GM23338 (cell line): ENCODE data around the gene DACH1. TPM values are rescaled to one million over a fixed set of nuclear protein-coding genes. Genes with fewer than 3 reads are reported as not detected.

Experiments
- ATAC-seq: fragments of 200-7000 bp; cut with Tn5 transposase; 3 replicates; pipeline ENCODE4 v1.9.1; 2020
- DNase-seq: peaks from one replicate; pipeline ENCODE4 v3.0.0-alpha.2; 2015; ENCODE audit warnings: low spot score
- H2AFZ ChIP-seq: fragments of 200-600 bp; sonication (generic); 2 replicates; pipeline ENCODE4 v1.8.0; 2016; ENCODE audit warnings: antibody characterized with exemption, mild to moderate bottlenecking, moderate library complexity
- H3F3A ChIP-seq: fragments of 200-600 bp; sonication (generic); replicated peaks from 2 replicates; pipeline ENCODE4 v1.8.0; 2017; ENCODE audit warnings: antibody characterized with exemption, mixed run types, low read depth
- H3K27ac ChIP-seq: fragments of 200-600 bp; sonication (generic); 2 replicates; pipeline ENCODE4 v1.6.1; 2016; ENCODE audit warnings: low read depth
- H3K27me3 ChIP-seq: fragments of 200-600 bp; sonication (generic); 2 replicates; pipeline ENCODE4 v1.8.0; 2016; ENCODE audit warnings: mild to moderate bottlenecking, mixed run types, moderate library complexity; ENCODE audit not compliant: insufficient read depth
- H3K36me3 ChIP-seq: fragments of 200-600 bp; sonication (generic); 2 replicates; pipeline ENCODE4 v1.8.0; 2016; ENCODE audit warnings: mild to moderate bottlenecking; ENCODE audit not compliant: insufficient read depth
- H3K4me1 ChIP-seq: fragments of 200-600 bp; sonication (generic); 2 replicates; pipeline ENCODE4 v1.8.0; 2016; ENCODE audit warnings: mild to moderate bottlenecking, moderate library complexity; ENCODE audit not compliant: insufficient read depth
- H3K4me2 ChIP-seq: fragments of 200-600 bp; sonication (generic); 2 replicates; pipeline ENCODE4 v1.7.1; 2017; ENCODE audit warnings: mixed run types
- H3K4me3 ChIP-seq: fragments of 200-600 bp; sonication (generic); 2 replicates; pipeline ENCODE4 v1.6.1; 2016; ENCODE audit warnings: mixed run types
- H3K79me2 ChIP-seq: fragments of 200-600 bp; sonication (generic); replicated peaks from 2 replicates; pipeline ENCODE4 v1.8.0; 2017; ENCODE audit warnings: mild to moderate bottlenecking; ENCODE audit not compliant: insufficient read depth
- H3K9me2 ChIP-seq: fragments of 200-600 bp; sonication (generic); 2 replicates; pipeline ENCODE4 v1.8.0; 2017; ENCODE audit not compliant: insufficient read depth
- H4K20me1 ChIP-seq: fragments of 200-600 bp; sonication (generic); replicated peaks from 2 replicates; pipeline ENCODE4 v1.8.0; 2017; ENCODE audit warnings: mild to moderate bottlenecking; ENCODE audit not compliant: insufficient read depth
- H3K27ac Mint-ChIP-seq: 2 replicates; pipeline ENCODE4 v1.8.0; 2020; ENCODE audit warnings: inconsistent platforms, mild to moderate bottlenecking, moderate library complexity, mixed read lengths
- H3K27me3 Mint-ChIP-seq: 3 replicates; pipeline ENCODE4 v1.8.0; 2022; ENCODE audit warnings: low read depth, mild to moderate bottlenecking, moderate library complexity, mixed read lengths, inconsistent platforms; ENCODE audit not compliant: insufficient read depth, poor library complexity
- H3K36me3 Mint-ChIP-seq: 3 replicates; pipeline ENCODE4 v1.8.0; 2021; ENCODE audit warnings: low read depth, mild to moderate bottlenecking, inconsistent platforms, moderate library complexity, mixed read lengths
- H3K4me1 Mint-ChIP-seq: 3 replicates; pipeline ENCODE4 v1.8.0; 2020; ENCODE audit warnings: mild to moderate bottlenecking, inconsistent platforms, mixed read lengths
- H3K4me3 Mint-ChIP-seq: 3 replicates; pipeline ENCODE4 v1.8.0; 2021; ENCODE audit warnings: moderate library complexity, mild to moderate bottlenecking, inconsistent platforms, mixed read lengths
- H3K9me3 Mint-ChIP-seq: 3 replicates; pipeline ENCODE4 v1.8.0; 2020; ENCODE audit warnings: moderate library complexity, mild to moderate bottlenecking, inconsistent platforms, mixed read lengths
- CREB1 ChIP-seq: fragments of 250-450 bp; sonication (Bioruptor Pico); IDR thresholded peaks from 2 replicates; pipeline ENCODE4 v1.5.0; 2020; ENCODE audit warnings: low read depth, mild to moderate bottlenecking, moderate library complexity
- EZH2phosphoT487 ChIP-seq: fragments of 200-600 bp; sonication (generic); IDR thresholded peaks from one replicate; pipeline ENCODE4 v1.8.1; 2018; ENCODE audit warnings: antibody characterized with exemption; ENCODE audit not compliant: unreplicated experiment
- JUNB ChIP-seq: IDR thresholded peaks from one replicate; pipeline ENCODE4 v1.6.1; 2016; ENCODE audit warnings: antibody characterized with exemption; ENCODE audit not compliant: unreplicated experiment
- NANOG ChIP-seq: IDR thresholded peaks from 2 replicates; pipeline ENCODE4 v1.6.1; 2016; ENCODE audit warnings: antibody characterized with exemption, borderline replicate concordance
- POLR2AphosphoS5 ChIP-seq: IDR thresholded peaks from 2 replicates; pipeline ENCODE4 v1.6.1; 2016; ENCODE audit warnings: antibody characterized with exemption, low read depth
- STAT1 ChIP-seq: IDR thresholded peaks from one replicate; pipeline ENCODE4 v1.6.1; 2016; ENCODE audit warnings: antibody characterized with exemption; ENCODE audit not compliant: unreplicated experiment
- ZNF331 ChIP-seq: fragments of 250-450 bp; sonication (Bioruptor Pico); IDR thresholded peaks from 2 replicates; pipeline ENCODE4 v1.5.0; 2020; ENCODE audit warnings: low read depth, mild to moderate bottlenecking, moderate library complexity
- polyA plus RNA-seq: library from polyadenylated mRNA; unstranded; fragments of >200 nt; fragmentation: Nextera tagmentation; extraction: Ambion mirVana; gene quantifications from 2 replicates; pipeline ENCODE4 v1.2.1, GENCODE V29; 2016
- total RNA-seq: library from RNA; depleted of rRNA; stranded (reverse); fragments of >200 nt; shearing (Covaris generic); gene quantifications from 2 replicates; pipeline ENCODE4 v1.2.3, GENCODE V29; 2014
- TF ChIP-seq, protein P1 (sequence below): IDR thresholded peaks from 2 replicates; pipeline ENCODE4 v1.6.1; 2016; ENCODE audit warnings: antibody characterized with exemption
- TF ChIP-seq, protein P2 (sequence below): IDR thresholded peaks from one replicate; pipeline ENCODE4 v1.6.1; 2018; ENCODE audit warnings: antibody characterized with exemption; ENCODE audit not compliant: unreplicated experiment
- TF ChIP-seq, protein P3 (sequence below), 2 experiments: fragments of 200-600 bp in 1 of 2; sonication (generic) in 1 of 2; conservative IDR thresholded peaks; 2 replicates each; pipeline versions ENCODE4 v1.5.1 to v1.6.1; 2016 to 2017; ENCODE audit warnings: antibody characterized with exemption in 2 of 2, low read depth in 2 of 2, mild to moderate bottlenecking in 2 of 2, moderate library complexity in 1 of 2
- TF ChIP-seq, protein P4 (sequence below): fragments of 250-450 bp; sonication (Bioruptor Pico); IDR thresholded peaks from 2 replicates; pipeline ENCODE4 v1.5.0; 2020; ENCODE audit warnings: mild to moderate bottlenecking, moderate library complexity

DACH1 gene
- total and polyA plus RNA-seq, 2 experiments from 2014 or later, result 0.45 to 0.57 TPM

DNA sequence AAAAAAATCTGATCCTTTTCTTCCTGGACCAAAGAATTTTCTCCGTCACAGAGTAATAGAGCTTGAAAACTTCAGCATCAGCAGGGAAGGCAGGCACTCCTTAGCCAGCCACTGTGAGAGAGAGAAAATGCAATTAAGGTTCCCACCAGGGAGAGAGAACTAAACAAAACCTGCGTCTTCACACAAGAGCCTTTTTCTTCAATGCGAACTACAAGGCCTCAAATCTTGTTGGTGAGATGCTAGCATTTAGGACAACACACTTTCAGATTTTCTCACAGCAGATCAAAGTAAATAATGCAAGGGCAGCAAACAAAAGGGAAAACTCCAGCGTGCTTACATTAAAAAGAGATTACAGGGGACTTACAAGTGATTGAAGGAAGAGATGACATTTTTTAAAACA is 80.1 kb downstream of the DACH1 start (continued):
- TF ChIP-seq, protein P1, sequence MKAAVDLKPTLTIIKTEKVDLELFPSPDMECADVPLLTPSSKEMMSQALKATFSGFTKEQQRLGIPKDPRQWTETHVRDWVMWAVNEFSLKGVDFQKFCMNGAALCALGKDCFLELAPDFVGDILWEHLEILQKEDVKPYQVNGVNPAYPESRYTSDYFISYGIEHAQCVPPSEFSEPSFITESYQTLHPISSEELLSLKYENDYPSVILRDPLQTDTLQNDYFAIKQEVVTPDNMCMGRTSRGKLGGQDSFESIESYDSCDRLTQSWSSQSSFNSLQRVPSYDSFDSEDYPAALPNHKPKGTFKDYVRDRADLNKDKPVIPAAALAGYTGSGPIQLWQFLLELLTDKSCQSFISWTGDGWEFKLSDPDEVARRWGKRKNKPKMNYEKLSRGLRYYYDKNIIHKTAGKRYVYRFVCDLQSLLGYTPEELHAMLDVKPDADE, result no peak
- TF ChIP-seq STAT1, result no peak
- no peak for TF ChIP-seq POLR2AphosphoS5
- no peak for TF ChIP-seq CREB1 (CRISPR knock-in tag)

DNA sequence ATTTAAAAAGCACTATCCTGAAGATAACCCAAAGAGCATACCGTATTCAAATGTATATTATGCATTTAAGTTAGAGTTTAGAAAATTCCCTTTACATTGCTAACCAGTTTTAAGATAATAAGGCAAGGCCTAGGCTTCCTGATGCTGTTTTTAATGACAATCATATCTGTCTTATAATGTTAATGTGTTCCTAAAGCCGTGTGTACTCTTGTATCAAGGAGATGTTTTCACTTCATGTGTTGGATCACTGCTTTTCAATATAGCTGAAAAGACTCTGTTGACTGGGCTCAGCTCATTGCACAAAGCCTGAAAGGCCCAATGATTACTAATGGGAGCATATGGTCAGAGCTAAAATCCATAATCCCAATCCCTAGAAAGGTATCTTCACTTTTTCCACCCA is 81.6 kb downstream of the DACH1 start:
- Histone ChIP-seq H3F3A (no peaks in the 10 kb centered on the region), H3K36me3 (no peaks in the 10 kb centered on the region), H3K27ac (no peak overlapping the region), H2AFZ (no peak overlapping the region), H3K79me2 (no peaks in the 10 kb centered on the region), H3K9me2 (no peaks in the 10 kb centered on the region), H3K4me3 (no peak overlapping the region), H3K4me2 (peak overlapping the region; percentile 44), H3K27me3 (no peaks in the 10 kb centered on the region), H4K20me1 (no peaks in the 10 kb centered on the region), H3K4me1 (peaks cover 39% of the 10 kb centered on the region)
- Mint-ChIP-seq H3K4me1 (peaks cover 29% of the 10 kb centered on the region), H3K9me3 (no peaks in the 10 kb centered on the region), H3K4me3 (no peak overlapping the region), H3K36me3 (no peaks in the 10 kb centered on the region), H3K27ac (0 out of 2 replicates have a peak overlapping the region, but pooled peaks have one; percentile 2), H3K27me3 (no peaks in the 10 kb centered on the region)
- ATAC-seq (no peak), DNase-seq (no peak)
- TF ChIP-seq, protein P2, sequence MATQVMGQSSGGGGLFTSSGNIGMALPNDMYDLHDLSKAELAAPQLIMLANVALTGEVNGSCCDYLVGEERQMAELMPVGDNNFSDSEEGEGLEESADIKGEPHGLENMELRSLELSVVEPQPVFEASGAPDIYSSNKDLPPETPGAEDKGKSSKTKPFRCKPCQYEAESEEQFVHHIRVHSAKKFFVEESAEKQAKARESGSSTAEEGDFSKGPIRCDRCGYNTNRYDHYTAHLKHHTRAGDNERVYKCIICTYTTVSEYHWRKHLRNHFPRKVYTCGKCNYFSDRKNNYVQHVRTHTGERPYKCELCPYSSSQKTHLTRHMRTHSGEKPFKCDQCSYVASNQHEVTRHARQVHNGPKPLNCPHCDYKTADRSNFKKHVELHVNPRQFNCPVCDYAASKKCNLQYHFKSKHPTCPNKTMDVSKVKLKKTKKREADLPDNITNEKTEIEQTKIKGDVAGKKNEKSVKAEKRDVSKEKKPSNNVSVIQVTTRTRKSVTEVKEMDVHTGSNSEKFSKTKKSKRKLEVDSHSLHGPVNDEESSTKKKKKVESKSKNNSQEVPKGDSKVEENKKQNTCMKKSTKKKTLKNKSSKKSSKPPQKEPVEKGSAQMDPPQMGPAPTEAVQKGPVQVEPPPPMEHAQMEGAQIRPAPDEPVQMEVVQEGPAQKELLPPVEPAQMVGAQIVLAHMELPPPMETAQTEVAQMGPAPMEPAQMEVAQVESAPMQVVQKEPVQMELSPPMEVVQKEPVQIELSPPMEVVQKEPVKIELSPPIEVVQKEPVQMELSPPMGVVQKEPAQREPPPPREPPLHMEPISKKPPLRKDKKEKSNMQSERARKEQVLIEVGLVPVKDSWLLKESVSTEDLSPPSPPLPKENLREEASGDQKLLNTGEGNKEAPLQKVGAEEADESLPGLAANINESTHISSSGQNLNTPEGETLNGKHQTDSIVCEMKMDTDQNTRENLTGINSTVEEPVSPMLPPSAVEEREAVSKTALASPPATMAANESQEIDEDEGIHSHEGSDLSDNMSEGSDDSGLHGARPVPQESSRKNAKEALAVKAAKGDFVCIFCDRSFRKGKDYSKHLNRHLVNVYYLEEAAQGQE, result no peak
- TF ChIP-seq, protein P3, sequence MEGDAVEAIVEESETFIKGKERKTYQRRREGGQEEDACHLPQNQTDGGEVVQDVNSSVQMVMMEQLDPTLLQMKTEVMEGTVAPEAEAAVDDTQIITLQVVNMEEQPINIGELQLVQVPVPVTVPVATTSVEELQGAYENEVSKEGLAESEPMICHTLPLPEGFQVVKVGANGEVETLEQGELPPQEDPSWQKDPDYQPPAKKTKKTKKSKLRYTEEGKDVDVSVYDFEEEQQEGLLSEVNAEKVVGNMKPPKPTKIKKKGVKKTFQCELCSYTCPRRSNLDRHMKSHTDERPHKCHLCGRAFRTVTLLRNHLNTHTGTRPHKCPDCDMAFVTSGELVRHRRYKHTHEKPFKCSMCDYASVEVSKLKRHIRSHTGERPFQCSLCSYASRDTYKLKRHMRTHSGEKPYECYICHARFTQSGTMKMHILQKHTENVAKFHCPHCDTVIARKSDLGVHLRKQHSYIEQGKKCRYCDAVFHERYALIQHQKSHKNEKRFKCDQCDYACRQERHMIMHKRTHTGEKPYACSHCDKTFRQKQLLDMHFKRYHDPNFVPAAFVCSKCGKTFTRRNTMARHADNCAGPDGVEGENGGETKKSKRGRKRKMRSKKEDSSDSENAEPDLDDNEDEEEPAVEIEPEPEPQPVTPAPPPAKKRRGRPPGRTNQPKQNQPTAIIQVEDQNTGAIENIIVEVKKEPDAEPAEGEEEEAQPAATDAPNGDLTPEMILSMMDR (conservative IDR thresholded peaks at IDR 0.05; ENCODE audit: low read depth in 2 of 2), result no peak
- TF ChIP-seq NANOG (no peak), ZNF331 (CRISPR knock-in tag) (no peak), EZH2phosphoT487 (no peak), POLR2AphosphoS5 (no peak), STAT1 (no peak), CREB1 (CRISPR knock-in tag) (no peak), JUNB (no peak)
- TF ChIP-seq, protein P4, sequence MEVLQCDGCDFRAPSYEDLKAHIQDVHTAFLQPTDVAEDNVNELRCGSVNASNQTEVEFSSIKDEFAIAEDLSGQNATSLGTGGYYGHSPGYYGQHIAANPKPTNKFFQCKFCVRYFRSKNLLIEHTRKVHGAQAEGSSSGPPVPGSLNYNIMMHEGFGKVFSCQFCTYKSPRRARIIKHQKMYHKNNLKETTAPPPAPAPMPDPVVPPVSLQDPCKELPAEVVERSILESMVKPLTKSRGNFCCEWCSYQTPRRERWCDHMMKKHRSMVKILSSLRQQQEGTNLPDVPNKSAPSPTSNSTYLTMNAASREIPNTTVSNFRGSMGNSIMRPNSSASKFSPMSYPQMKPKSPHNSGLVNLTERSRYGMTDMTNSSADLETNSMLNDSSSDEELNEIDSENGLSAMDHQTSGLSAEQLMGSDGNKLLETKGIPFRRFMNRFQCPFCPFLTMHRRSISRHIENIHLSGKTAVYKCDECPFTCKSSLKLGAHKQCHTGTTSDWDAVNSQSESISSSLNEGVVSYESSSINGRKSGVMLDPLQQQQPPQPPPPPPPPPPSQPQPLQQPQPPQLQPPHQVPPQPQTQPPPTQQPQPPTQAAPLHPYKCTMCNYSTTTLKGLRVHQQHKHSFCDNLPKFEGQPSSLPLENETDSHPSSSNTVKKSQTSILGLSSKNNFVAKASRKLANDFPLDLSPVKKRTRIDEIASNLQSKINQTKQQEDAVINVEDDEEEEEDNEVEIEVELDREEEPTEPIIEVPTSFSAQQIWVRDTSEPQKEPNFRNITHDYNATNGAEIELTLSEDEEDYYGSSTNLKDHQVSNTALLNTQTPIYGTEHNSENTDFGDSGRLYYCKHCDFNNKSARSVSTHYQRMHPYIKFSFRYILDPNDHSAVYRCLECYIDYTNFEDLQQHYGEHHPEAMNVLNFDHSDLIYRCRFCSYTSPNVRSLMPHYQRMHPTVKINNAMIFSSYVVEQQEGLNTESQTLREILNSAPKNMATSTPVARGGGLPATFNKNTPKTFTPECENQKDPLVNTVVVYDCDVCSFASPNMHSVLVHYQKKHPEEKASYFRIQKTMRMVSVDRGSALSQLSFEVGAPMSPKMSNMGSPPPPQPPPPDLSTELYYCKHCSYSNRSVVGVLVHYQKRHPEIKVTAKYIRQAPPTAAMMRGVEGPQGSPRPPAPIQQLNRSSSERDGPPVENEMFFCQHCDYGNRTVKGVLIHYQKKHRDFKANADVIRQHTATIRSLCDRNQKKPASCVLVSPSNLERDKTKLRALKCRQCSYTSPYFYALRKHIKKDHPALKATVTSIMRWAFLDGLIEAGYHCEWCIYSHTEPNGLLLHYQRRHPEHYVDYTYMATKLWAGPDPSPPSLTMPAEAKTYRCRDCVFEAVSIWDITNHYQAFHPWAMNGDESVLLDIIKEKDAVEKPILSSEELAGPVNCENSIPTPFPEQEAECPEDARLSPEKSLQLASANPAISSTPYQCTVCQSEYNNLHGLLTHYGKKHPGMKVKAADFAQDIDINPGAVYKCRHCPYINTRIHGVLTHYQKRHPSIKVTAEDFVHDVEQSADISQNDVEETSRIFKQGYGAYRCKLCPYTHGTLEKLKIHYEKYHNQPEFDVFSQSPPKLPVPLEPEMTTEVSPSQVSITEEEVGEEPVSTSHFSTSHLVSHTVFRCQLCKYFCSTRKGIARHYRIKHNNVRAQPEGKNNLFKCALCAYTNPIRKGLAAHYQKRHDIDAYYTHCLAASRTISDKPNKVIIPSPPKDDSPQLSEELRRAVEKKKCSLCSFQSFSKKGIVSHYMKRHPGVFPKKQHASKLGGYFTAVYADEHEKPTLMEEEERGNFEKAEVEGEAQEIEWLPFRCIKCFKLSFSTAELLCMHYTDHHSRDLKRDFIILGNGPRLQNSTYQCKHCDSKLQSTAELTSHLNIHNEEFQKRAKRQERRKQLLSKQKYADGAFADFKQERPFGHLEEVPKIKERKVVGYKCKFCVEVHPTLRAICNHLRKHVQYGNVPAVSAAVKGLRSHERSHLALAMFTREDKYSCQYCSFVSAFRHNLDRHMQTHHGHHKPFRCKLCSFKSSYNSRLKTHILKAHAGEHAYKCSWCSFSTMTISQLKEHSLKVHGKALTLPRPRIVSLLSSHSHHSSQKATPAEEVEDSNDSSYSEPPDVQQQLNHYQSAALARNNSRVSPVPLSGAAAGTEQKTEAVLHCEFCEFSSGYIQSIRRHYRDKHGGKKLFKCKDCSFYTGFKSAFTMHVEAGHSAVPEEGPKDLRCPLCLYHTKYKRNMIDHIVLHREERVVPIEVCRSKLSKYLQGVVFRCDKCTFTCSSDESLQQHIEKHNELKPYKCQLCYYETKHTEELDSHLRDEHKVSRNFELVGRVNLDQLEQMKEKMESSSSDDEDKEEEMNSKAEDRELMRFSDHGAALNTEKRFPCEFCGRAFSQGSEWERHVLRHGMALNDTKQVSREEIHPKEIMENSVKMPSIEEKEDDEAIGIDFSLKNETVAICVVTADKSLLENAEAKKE (CRISPR knock-in tag), result no peak
- TF ChIP-seq, protein P1, result no peak
